Peyer's patch (tissue), 4 donors: ENCODE results near the gene PRMT9.

ENCODE experiments used
- POLR2A ChIP-seq, 2 donors: fragments of 450-650 bp; IDR thresholded peaks; one replicate each; pipeline ENCODE4 v1.5.1; 2017; ENCODE audit warnings: antibody characterized with exemption in 2 of 2, mild to moderate bottlenecking in 2 of 2, moderate library complexity in 2 of 2
- TF ChIP-seq, protein P1 (sequence below), 6 experiments: fragments of 450-650 bp in 4 of 6; fragments of 200-600 bp in 2 of 6; sonication (generic) in 1 of 6; IDR thresholded peaks; one replicate each; pipeline ENCODE4 v1.5.1; 2017 to 2019; ENCODE audit warnings: antibody characterized with exemption in 6 of 6, mild to moderate bottlenecking in 3 of 6, moderate library complexity in 1 of 6

DNA sequence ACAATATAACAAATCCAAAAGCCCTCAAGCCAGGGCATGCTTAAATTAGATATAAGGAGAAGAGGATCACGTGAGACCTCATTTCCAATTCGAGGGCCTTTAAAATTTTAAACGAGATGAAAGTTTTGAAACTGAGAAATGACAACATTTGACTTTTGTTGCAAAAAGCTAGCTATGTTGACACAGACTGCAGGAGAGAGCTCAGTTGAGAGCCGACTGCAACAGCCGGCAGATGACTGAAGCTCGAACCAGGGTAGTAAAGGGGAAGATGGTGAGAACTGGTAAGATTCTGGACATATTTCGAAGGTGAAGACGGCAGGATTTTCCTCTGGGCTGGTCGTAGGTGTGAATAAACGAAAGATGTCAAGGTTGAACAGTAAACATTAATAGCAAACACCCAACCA, 773 bp downstream of the PRMT9 start:
- TF ChIP-seq, protein P1, sequence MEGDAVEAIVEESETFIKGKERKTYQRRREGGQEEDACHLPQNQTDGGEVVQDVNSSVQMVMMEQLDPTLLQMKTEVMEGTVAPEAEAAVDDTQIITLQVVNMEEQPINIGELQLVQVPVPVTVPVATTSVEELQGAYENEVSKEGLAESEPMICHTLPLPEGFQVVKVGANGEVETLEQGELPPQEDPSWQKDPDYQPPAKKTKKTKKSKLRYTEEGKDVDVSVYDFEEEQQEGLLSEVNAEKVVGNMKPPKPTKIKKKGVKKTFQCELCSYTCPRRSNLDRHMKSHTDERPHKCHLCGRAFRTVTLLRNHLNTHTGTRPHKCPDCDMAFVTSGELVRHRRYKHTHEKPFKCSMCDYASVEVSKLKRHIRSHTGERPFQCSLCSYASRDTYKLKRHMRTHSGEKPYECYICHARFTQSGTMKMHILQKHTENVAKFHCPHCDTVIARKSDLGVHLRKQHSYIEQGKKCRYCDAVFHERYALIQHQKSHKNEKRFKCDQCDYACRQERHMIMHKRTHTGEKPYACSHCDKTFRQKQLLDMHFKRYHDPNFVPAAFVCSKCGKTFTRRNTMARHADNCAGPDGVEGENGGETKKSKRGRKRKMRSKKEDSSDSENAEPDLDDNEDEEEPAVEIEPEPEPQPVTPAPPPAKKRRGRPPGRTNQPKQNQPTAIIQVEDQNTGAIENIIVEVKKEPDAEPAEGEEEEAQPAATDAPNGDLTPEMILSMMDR (IDR thresholded peaks at IDR 0.05), result no peak
- no peak for TF ChIP-seq POLR2A (IDR thresholded peaks at IDR 0.05)
